HEK293 (cell line): ENCODE results near the gene VSIG10L.
A peak's percentile ranks its signal among the peaks of the same experiment; 100 is the strongest.

Experiments used
- KLF10 ChIP-seq: fragments of 450-650 bp; IDR thresholded peaks from 2 replicates; pipeline ENCODE4 v1.5.1; 2018; ENCODE audit warnings: missing biosample characterization, mild to moderate bottlenecking, missing genetic modification characterization
- PRDM1 ChIP-seq: fragments of 450-650 bp; formaldehyde crosslinking; IDR thresholded peaks from 2 replicates; pipeline ENCODE4; 2016; ENCODE audit warnings: missing biosample characterization, missing genetic modification characterization
- SP7 ChIP-seq: fragments of 450-650 bp; formaldehyde crosslinking; IDR thresholded peaks from 2 replicates; pipeline ENCODE4 v1.5.1; 2016; ENCODE audit warnings: missing biosample characterization, missing genetic modification characterization
- TRIM28 ChIP-seq: IDR thresholded peaks from 2 replicates; pipeline ENCODE4 v1.6.1; 2011; ENCODE audit warnings: low read length, control low read depth, borderline replicate concordance
- ZBTB11 ChIP-seq: fragments of 450-650 bp; formaldehyde crosslinking; conservative IDR thresholded peaks from 2 replicates; pipeline ENCODE4 v1.5.1; 2016; ENCODE audit warnings: low read depth, missing biosample characterization, missing genetic modification characterization
- ZBTB17 ChIP-seq: fragments of 450-650 bp; formaldehyde crosslinking; IDR thresholded peaks from 2 replicates; pipeline ENCODE4 v1.5.1; 2016; ENCODE audit warnings: missing biosample characterization, missing genetic modification characterization
- ZFP41 ChIP-seq: fragments of 450-650 bp; formaldehyde crosslinking; IDR thresholded peaks from 2 replicates; pipeline ENCODE4 v1.5.1; 2016; ENCODE audit warnings: missing biosample characterization, missing genetic modification characterization, borderline replicate concordance
- ZFP69B ChIP-seq: fragments of 450-650 bp; formaldehyde crosslinking; IDR thresholded peaks from 2 replicates; pipeline ENCODE4 v1.5.1; 2016; ENCODE audit warnings: missing biosample characterization, missing genetic modification characterization
- ZNF140 ChIP-seq: fragments of 450-650 bp; formaldehyde crosslinking; IDR thresholded peaks from 2 replicates; pipeline ENCODE4 v1.5.1; 2016; ENCODE audit warnings: missing biosample characterization, missing genetic modification characterization
- ZNF174 ChIP-seq: fragments of 450-650 bp; formaldehyde crosslinking; IDR thresholded peaks from 2 replicates; pipeline ENCODE4 v1.5.0; 2017; ENCODE audit warnings: missing biosample characterization, mild to moderate bottlenecking, missing genetic modification characterization
- ZNF175 ChIP-seq: fragments of 450-650 bp; formaldehyde crosslinking; IDR thresholded peaks from 2 replicates; pipeline ENCODE4 v1.5.1; 2016; ENCODE audit warnings: missing biosample characterization, missing genetic modification characterization
- ZNF18 ChIP-seq: fragments of 450-650 bp; formaldehyde crosslinking; IDR thresholded peaks from 2 replicates; pipeline ENCODE4 v1.5.1; 2016; ENCODE audit warnings: missing biosample characterization, missing genetic modification characterization
- ZNF214 ChIP-seq: fragments of 450-650 bp; formaldehyde crosslinking; IDR thresholded peaks from 2 replicates; pipeline ENCODE4 v1.5.1; 2017; ENCODE audit warnings: missing biosample characterization, mild to moderate bottlenecking, missing genetic modification characterization, borderline replicate concordance
- ZNF274 ChIP-seq, 2 experiments: fragments of 200-500 bp in 1 of 2; fragments of 450-650 bp in 1 of 2; sonication (Bioruptor generic) in 1 of 2; formaldehyde crosslinking in 1 of 2; IDR thresholded peaks; 2 replicates each; pipeline versions ENCODE4 v1.5.1 to v1.6.1; 2014 to 2016; ENCODE audit warnings: borderline replicate concordance in 1 of 2, inconsistent platforms in 1 of 2, low read length in 1 of 2, missing biosample characterization in 1 of 2, missing genetic modification characterization in 1 of 2
- ZNF341 ChIP-seq: fragments of 450-650 bp; formaldehyde crosslinking; IDR thresholded peaks from 2 replicates; pipeline ENCODE4; 2016; ENCODE audit warnings: low read depth, missing biosample characterization, missing genetic modification characterization
- ZNF404 ChIP-seq: fragments of 450-650 bp; formaldehyde crosslinking; IDR thresholded peaks from 2 replicates; pipeline ENCODE4 v1.5.1; 2017; ENCODE audit warnings: missing biosample characterization, missing genetic modification characterization
- ZNF473 ChIP-seq: fragments of 450-650 bp; formaldehyde crosslinking; IDR thresholded peaks from 2 replicates; pipeline ENCODE4 v1.5.1; 2017; ENCODE audit warnings: missing biosample characterization, missing genetic modification characterization
- ZNF510 ChIP-seq: fragments of 450-650 bp; formaldehyde crosslinking; IDR thresholded peaks from 2 replicates; pipeline ENCODE4 v1.5.1; 2018; ENCODE audit warnings: mild to moderate bottlenecking, missing genetic modification characterization, missing biosample characterization; ENCODE audit not compliant: insufficient replicate concordance
- ZNF521 ChIP-seq: fragments of 450-650 bp; formaldehyde crosslinking; IDR thresholded peaks from 2 replicates; pipeline ENCODE4 v1.5.1; 2017; ENCODE audit warnings: missing biosample characterization, mild to moderate bottlenecking, missing genetic modification characterization
- ZNF530 ChIP-seq: fragments of 450-650 bp; formaldehyde crosslinking; IDR thresholded peaks from 2 replicates; pipeline ENCODE4 v1.5.1; 2016; ENCODE audit warnings: low read depth, missing biosample characterization, missing genetic modification characterization
- ZNF544 ChIP-seq: fragments of 450-650 bp; formaldehyde crosslinking; IDR thresholded peaks from 2 replicates; pipeline ENCODE4 v1.5.0; 2017; ENCODE audit warnings: missing biosample characterization, missing genetic modification characterization
- ZNF571 ChIP-seq: fragments of 450-650 bp; formaldehyde crosslinking; IDR thresholded peaks from 2 replicates; pipeline ENCODE4 v1.5.0; 2017; ENCODE audit warnings: missing biosample characterization, missing genetic modification characterization
- ZNF600 ChIP-seq: fragments of 450-650 bp; formaldehyde crosslinking; IDR thresholded peaks from 2 replicates; pipeline ENCODE4 v1.5.1; 2016; ENCODE audit warnings: missing biosample characterization, missing genetic modification characterization
- ZNF610 ChIP-seq: fragments of 450-650 bp; formaldehyde crosslinking; IDR thresholded peaks from 2 replicates; pipeline ENCODE4 v1.5.1; 2016; ENCODE audit warnings: missing biosample characterization, missing genetic modification characterization, borderline replicate concordance
- ZNF623 ChIP-seq: fragments of 450-650 bp; formaldehyde crosslinking; IDR thresholded peaks from 2 replicates; pipeline ENCODE4 v1.5.1; 2016; ENCODE audit warnings: missing biosample characterization, missing genetic modification characterization
- ZNF639 ChIP-seq: fragments of 450-650 bp; formaldehyde crosslinking; IDR thresholded peaks from 2 replicates; pipeline ENCODE4 v1.5.1; 2016; ENCODE audit warnings: missing biosample characterization, missing genetic modification characterization
- ZNF654 ChIP-seq: fragments of 450-650 bp; formaldehyde crosslinking; IDR thresholded peaks from 2 replicates; pipeline ENCODE4 v1.5.1; 2016; ENCODE audit warnings: low read depth, missing biosample characterization, missing genetic modification characterization
- ZNF664 ChIP-seq: fragments of 450-650 bp; formaldehyde crosslinking; IDR thresholded peaks from 2 replicates; pipeline ENCODE4 v1.5.1; 2016; ENCODE audit warnings: missing biosample characterization, missing genetic modification characterization
- ZNF692 ChIP-seq: fragments of 450-650 bp; formaldehyde crosslinking; IDR thresholded peaks from 2 replicates; pipeline ENCODE4 v1.5.1; 2016; ENCODE audit warnings: missing biosample characterization, missing genetic modification characterization
- ZNF707 ChIP-seq: fragments of 450-650 bp; formaldehyde crosslinking; IDR thresholded peaks from 2 replicates; pipeline ENCODE4 v1.5.1; 2016; ENCODE audit warnings: missing biosample characterization, missing genetic modification characterization
- ZNF785 ChIP-seq: fragments of 450-650 bp; formaldehyde crosslinking; IDR thresholded peaks from 2 replicates; pipeline ENCODE4 v1.5.1; 2016; ENCODE audit warnings: missing biosample characterization, missing genetic modification characterization
- ZNF792 ChIP-seq: fragments of 450-650 bp; formaldehyde crosslinking; IDR thresholded peaks from 2 replicates; pipeline ENCODE4 v1.5.1; 2016; ENCODE audit warnings: missing biosample characterization, missing genetic modification characterization
- ZNF837 ChIP-seq: fragments of 450-650 bp; formaldehyde crosslinking; IDR thresholded peaks from 2 replicates; pipeline ENCODE4 v1.5.1; 2016; ENCODE audit warnings: missing biosample characterization, missing genetic modification characterization
- ZNF843 ChIP-seq: fragments of 450-650 bp; formaldehyde crosslinking; IDR thresholded peaks from 2 replicates; pipeline ENCODE4 v1.5.1; 2016; ENCODE audit warnings: missing biosample characterization, missing genetic modification characterization
- ZSCAN16 ChIP-seq: fragments of 450-650 bp; formaldehyde crosslinking; IDR thresholded peaks from 2 replicates; pipeline ENCODE4 v1.5.1; 2016; ENCODE audit warnings: missing biosample characterization, missing genetic modification characterization
- ZSCAN30 ChIP-seq: fragments of 450-650 bp; IDR thresholded peaks from 2 replicates; pipeline ENCODE4 v1.5.1; 2018; ENCODE audit warnings: missing biosample characterization, mild to moderate bottlenecking, missing genetic modification characterization, moderate library complexity

Gene VSIG10L

GRCh38 chr19:51339313-51339686 is 2.6 kb downstream of the VSIG10L start (continued):
- TF ChIP-seq ZNF571 (tag by site-specific recombination) (no peak), ZNF692 (tag by site-specific recombination) (peak; percentile 72), ZNF214 (tag by site-specific recombination) (no peak), ZNF18 (tag by site-specific recombination) (no peak), ZFP41 (tag by site-specific recombination) (no peak), ZNF654 (tag by site-specific recombination) (no peak), ZNF510 (no peak), ZSCAN16 (no peak), ZNF664 (tag by site-specific recombination) (no peak), ZNF530 (tag by site-specific recombination) (no peak), ZNF140 (tag by site-specific recombination) (no peak), ZNF404 (tag by site-specific recombination) (no peak), ZNF341 (tag by site-specific recombination) (peak; percentile 60), ZNF610 (tag by site-specific recombination) (no peak), SP7 (tag by site-specific recombination) (no peak; the same call in 1 of the 2 replicates), ZNF792 (no peak; the same call in 1 of the 2 replicates), ZNF785 (tag by site-specific recombination) (0 out of 2 replicates have a peak, but pooled peaks have one; percentile 14), ZNF843 (0 out of 2 replicates have a peak, but pooled peaks have one; percentile 33), ZNF274 (IDR thresholded peaks at IDR 0.05; ENCODE audit: low read length) (no peak), ZNF274 (tag by site-specific recombination; IDR thresholded peaks at IDR 0.05; ENCODE audit: borderline replicate concordance) (0 out of 2 replicates have a peak, but pooled peaks have one; percentile 29), PRDM1 (peak; percentile 87), ZNF473 (tag by site-specific recombination) (no peak), ZNF521 (tag by site-specific recombination) (no peak), ZFP69B (peak; percentile 86), ZNF837 (tag by site-specific recombination) (no peak), ZBTB11 (tag by site-specific recombination) (no peak), ZSCAN30 (tag by site-specific recombination) (no peak), TRIM28 (no peak), ZBTB17 (tag by site-specific recombination) (no peak; the same call in none of the 2 replicates), ZNF707 (tag by site-specific recombination) (no peak), ZNF623 (tag by site-specific recombination) (no peak), ZNF544 (no peak), ZNF639 (no peak), ZNF174 (tag by site-specific recombination) (no peak), ZNF175 (tag by site-specific recombination) (0 out of 2 replicates have a peak, but pooled peaks have one; percentile 14), KLF10 (tag by site-specific recombination) (no peak), ZNF600 (tag by site-specific recombination) (no peak)
